ENCODE results near the gene SARNP. TPM values are rescaled to one million over a fixed set of nuclear protein-coding genes. Genes with fewer than 3 reads are reported as not detected.

Gene SARNP
- total and polyA plus RNA-seq, 9 of the 15 experiments (the other 6 are each of a cell fraction or from before 2014, with no cell fraction given): 70.1 to 400 (median 198) TPM

DNA sequence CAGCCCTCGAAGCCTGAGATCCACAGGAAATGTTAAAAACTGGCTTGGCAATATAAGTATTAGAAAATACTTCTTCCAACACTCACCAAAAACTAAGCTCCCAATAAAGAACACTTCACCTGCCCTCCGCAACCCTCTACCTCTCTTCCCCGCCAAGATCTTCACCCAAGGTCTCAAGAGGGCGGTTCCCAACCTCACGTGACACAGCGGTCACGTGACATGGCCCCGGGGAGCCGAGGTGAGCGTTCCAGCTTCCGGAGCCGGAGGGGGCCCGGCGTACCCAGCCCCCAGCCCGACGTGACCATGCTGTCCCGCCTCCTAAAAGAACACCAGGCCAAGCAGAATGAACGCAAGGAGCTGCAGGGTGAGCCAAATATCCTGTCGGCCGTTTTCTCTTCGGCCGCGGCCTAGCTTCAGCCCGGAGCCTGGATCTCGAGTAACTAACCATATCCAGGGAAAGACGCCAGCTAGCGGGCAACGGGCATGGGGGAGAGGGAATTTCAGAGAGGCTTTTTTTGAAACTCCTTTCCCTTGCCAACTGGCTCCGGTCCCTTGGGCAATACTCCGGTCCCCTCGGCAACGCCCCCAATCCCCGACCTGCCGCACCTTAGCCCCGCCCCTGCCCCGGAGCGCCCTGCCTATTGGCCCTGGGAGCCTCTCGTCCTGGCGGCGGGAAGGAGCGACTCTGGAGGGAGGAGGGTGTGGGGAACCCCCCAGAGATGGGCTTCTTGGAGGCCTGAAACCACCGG, 101.5 kb downstream of the SARNP start, which contains the start of gene BLOC1S1 (continued):
- TF ChIP-seq CCNT2 (IDR thresholded peaks at IDR 0.05; ENCODE audit: borderline replicate concordance, extremely low read depth, insufficient read length, low read depth, low read length) (peak; percentile 30), ATF1 (CRISPR knock-in tag; IDR thresholded peaks at IDR 0.05) (no peak), ATF1 (tag; IDR thresholded peaks at IDR 0.05) (peak; percentile 76), MED1 (CRISPR knock-in tag; IDR thresholded peaks at IDR 0.05; ENCODE audit: borderline replicate concordance) (no peak), ZNF239 (CRISPR knock-in tag; IDR thresholded peaks at IDR 0.05) (no peak), PYGO2 (tag; IDR thresholded peaks at IDR 0.05) (no peak), NRF1 (conservative IDR thresholded peaks at IDR 0.05 in 1 of 2, IDR thresholded peaks at IDR 0.05 in 1 of 2) (0 out of 4 replicates have a peak, but pooled peaks have one; percentile 18 to 29), EP400 (IDR thresholded peaks at IDR 0.05) (peak; percentile 83), MTA3 (IDR thresholded peaks at IDR 0.05; ENCODE audit: borderline replicate concordance) (peak; percentile 65; the same call in 1 of the 2 replicates), DDX20 (tag; IDR thresholded peaks at IDR 0.05; ENCODE audit: low read depth) (no peak), ZBTB1 (CRISPR knock-in tag; IDR thresholded peaks at IDR 0.05; ENCODE audit: borderline replicate concordance, low read depth) (peak; percentile 57; the same call in 1 of the 2 replicates), SP2 (IDR thresholded peaks at IDR 0.05; ENCODE audit: extremely low read depth, low read depth, low read length, poor library complexity, severe bottlenecking) (peak; percentile 53), FOXA3 (CRISPR knock-in tag; conservative IDR thresholded peaks at IDR 0.05 in 1 of 2, IDR thresholded peaks at IDR 0.05 in 1 of 2) (no peak), CREM (IDR thresholded peaks at IDR 0.05; ENCODE audit: low read depth) (peak; percentile 48; the same call in 1 of the 2 replicates), SMAD4 (CRISPR knock-in tag; conservative IDR thresholded peaks at IDR 0.05) (peak; percentile 60), KDM1A (IDR thresholded peaks at IDR 0.05) (no peak), ZNF263 (CRISPR knock-in tag; IDR thresholded peaks at IDR 0.05; ENCODE audit: borderline replicate concordance) (peak; percentile 35; the same call in 1 of the 2 replicates), ZNF778 (CRISPR knock-in tag; IDR thresholded peaks at IDR 0.05) (no peak), ZNF274 (IDR thresholded peaks at IDR 0.05; ENCODE audit: borderline replicate concordance, low read depth, low read length) (no peak), FUS (optimal IDR thresholded peaks at IDR 0.05; ENCODE audit: low read depth, low read length) (no peak), ETV1 (tag; conservative IDR thresholded peaks at IDR 0.05; ENCODE audit: low read depth) (peak; percentile 98)
- TF ChIP-seq, protein P1, sequence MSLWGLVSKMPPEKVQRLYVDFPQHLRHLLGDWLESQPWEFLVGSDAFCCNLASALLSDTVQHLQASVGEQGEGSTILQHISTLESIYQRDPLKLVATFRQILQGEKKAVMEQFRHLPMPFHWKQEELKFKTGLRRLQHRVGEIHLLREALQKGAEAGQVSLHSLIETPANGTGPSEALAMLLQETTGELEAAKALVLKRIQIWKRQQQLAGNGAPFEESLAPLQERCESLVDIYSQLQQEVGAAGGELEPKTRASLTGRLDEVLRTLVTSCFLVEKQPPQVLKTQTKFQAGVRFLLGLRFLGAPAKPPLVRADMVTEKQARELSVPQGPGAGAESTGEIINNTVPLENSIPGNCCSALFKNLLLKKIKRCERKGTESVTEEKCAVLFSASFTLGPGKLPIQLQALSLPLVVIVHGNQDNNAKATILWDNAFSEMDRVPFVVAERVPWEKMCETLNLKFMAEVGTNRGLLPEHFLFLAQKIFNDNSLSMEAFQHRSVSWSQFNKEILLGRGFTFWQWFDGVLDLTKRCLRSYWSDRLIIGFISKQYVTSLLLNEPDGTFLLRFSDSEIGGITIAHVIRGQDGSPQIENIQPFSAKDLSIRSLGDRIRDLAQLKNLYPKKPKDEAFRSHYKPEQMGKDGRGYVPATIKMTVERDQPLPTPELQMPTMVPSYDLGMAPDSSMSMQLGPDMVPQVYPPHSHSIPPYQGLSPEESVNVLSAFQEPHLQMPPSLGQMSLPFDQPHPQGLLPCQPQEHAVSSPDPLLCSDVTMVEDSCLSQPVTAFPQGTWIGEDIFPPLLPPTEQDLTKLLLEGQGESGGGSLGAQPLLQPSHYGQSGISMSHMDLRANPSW (CRISPR knock-in tag; IDR thresholded peaks at IDR 0.05): 0 out of 2 replicates have a peak, but pooled peaks have one; percentile 66
- TF ChIP-seq, protein P2, sequence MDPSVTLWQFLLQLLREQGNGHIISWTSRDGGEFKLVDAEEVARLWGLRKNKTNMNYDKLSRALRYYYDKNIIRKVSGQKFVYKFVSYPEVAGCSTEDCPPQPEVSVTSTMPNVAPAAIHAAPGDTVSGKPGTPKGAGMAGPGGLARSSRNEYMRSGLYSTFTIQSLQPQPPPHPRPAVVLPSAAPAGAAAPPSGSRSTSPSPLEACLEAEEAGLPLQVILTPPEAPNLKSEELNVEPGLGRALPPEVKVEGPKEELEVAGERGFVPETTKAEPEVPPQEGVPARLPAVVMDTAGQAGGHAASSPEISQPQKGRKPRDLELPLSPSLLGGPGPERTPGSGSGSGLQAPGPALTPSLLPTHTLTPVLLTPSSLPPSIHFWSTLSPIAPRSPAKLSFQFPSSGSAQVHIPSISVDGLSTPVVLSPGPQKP (CRISPR knock-in tag; IDR thresholded peaks at IDR 0.05): no peak
- TF ChIP-seq, protein P3, sequence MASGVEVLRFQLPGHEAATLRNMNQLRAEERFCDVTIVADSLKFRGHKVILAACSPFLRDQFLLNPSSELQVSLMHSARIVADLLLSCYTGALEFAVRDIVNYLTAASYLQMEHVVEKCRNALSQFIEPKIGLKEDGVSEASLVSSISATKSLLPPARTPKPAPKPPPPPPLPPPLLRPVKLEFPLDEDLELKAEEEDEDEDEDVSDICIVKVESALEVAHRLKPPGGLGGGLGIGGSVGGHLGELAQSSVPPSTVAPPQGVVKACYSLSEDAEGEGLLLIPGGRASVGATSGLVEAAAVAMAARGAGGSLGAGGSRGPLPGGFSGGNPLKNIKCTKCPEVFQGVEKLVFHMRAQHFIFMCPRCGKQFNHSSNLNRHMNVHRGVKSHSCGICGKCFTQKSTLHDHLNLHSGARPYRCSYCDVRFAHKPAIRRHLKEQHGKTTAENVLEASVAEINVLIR (CRISPR knock-in tag; IDR thresholded peaks at IDR 0.05): no peak

Data from K562 (cell line).